T-cell (primary cell): ENCODE measurements around the gene CASD1. TPM values are rescaled to one million over a fixed set of nuclear protein-coding genes. Genes with fewer than 3 reads are reported as not detected.

Experiments used
- ATAC-seq, 4 experiments: fragments of 200-7000 bp in 3 of 4; fragments of 150-1000 bp in 1 of 4; cut with Tn5 transposase; replicated peaks in 1 of 4; 1 replicate in 3 of 4; 2 replicates in 1 of 4; pipeline ENCODE4 v1.10.0; 2021; ENCODE audit warnings: moderate library complexity in 3 of 4, mild to moderate bottlenecking in 2 of 4, moderate number of reproducible peaks in 1 of 4
- CTCF ChIA-PET, 2 donors: fragments of 300-600 bp; sonication (Branson Sonifier 250); formaldehyde crosslinking; loops; one replicate each; lab custom pipeline; 2022; ENCODE audit warnings: antibody characterized with exemption in 2 of 2; lab: Charles Lee
- POLR2A ChIA-PET, 2 donors: fragments of 300-600 bp; sonication (Branson Sonifier 250); formaldehyde crosslinking; loops; one replicate each; lab custom pipeline; 2022; ENCODE audit warnings: antibody characterized with exemption in 2 of 2; lab: Charles Lee
- DNase-seq, 35 experiments: peaks; one replicate each; pipeline versions ENCODE4 v3.0.0 to v3.0.0-alpha.2; 2013 to 2023
- H3K27ac ChIP-seq: one replicate; pipeline ENCODE4 v1.5.1; 2013; ENCODE audit warnings: low read length
- H3K27me3 ChIP-seq, 2 experiments: replicated peaks in 1 of 2; 1 replicate in 1 of 2; 2 replicates in 1 of 2; pipeline versions ENCODE4 v1.6.1 to v1.7.0; 2013; ENCODE audit warnings: low read length in 1 of 2, mixed read lengths in 1 of 2; ENCODE audit not compliant: control insufficient read depth in 2 of 2, insufficient read depth in 2 of 2; ENCODE audit errors: extremely low read depth in 1 of 2
- H3K36me3 ChIP-seq, 2 donors: 1 replicate in 1 of 2; 2 replicates in 1 of 2; pipeline versions ENCODE4 v1.6.1 to v1.7.0; 2013; ENCODE audit warnings: low read length in 1 of 2; ENCODE audit not compliant: control insufficient read depth in 2 of 2, insufficient read depth in 1 of 2; ENCODE audit errors: extremely low read depth in 1 of 2
- H3K4me1 ChIP-seq, 2 experiments: 1 replicate in 1 of 2; 2 replicates in 1 of 2; pipeline versions ENCODE4 v1.6.1 to v1.7.0; 2013; ENCODE audit warnings: low read length in 2 of 2, mixed read lengths in 1 of 2; ENCODE audit not compliant: insufficient read depth in 2 of 2, control insufficient read depth in 1 of 2; ENCODE audit errors: extremely low read depth in 1 of 2
- H3K4me3 ChIP-seq, 2 donors: 1 replicate in 1 of 2; 2 replicates in 1 of 2; pipeline versions ENCODE4 v1.5.1 to v1.7.0; 2013; ENCODE audit warnings: mild to moderate bottlenecking in 2 of 2, low read length in 1 of 2, moderate library complexity in 1 of 2; ENCODE audit not compliant: control insufficient read depth in 1 of 2; ENCODE audit errors: extremely low read depth in 1 of 2
- H3K9me3 ChIP-seq: 2 replicates; pipeline ENCODE4 v1.7.0; 2013
- H3K27ac Mint-ChIP-seq, 2 donors: one replicate each; pipeline ENCODE4 v1.8.0; 2020 to 2021; ENCODE audit warnings: mild to moderate bottlenecking in 2 of 2, mixed read lengths in 2 of 2
- H3K27me3 Mint-ChIP-seq, 2 donors: one replicate each; pipeline ENCODE4 v1.8.0; 2021 to 2022; ENCODE audit warnings: mixed read lengths in 2 of 2
- H3K36me3 Mint-ChIP-seq: one replicate; pipeline ENCODE4 v1.8.0; 2021; ENCODE audit warnings: mixed read lengths
- H3K4me1 Mint-ChIP-seq, 3 donors: one replicate each; pipeline ENCODE4 v1.8.0; 2020 to 2022; ENCODE audit warnings: mixed read lengths in 3 of 3, mild to moderate bottlenecking in 1 of 3
- H3K4me3 Mint-ChIP-seq, 3 donors: one replicate each; pipeline ENCODE4 v1.8.0; 2020 to 2022; ENCODE audit warnings: mild to moderate bottlenecking in 3 of 3, mixed read lengths in 3 of 3, moderate library complexity in 3 of 3
- H3K9me3 Mint-ChIP-seq, 3 donors: one replicate each; pipeline ENCODE4 v1.8.0; 2020 to 2022; ENCODE audit warnings: mixed read lengths in 3 of 3
- WGBS: methylation state at CpG from one replicate; pipeline ENCODE4 v1.1.5; 2013; ENCODE audit warnings: missing lambda C conversion rate; ENCODE audit not compliant: insufficient coverage; 5-methylcytosine and 5-hydroxymethylcytosine counted together
- total RNA-seq, 35 experiments: library from RNA in 6 of 35; stranded (reverse) in 6 of 35; fragments of 120-200 nt in 1 of 35; gene quantifications; one replicate each; pipeline versions ENCODE4 v1.2.1 to v1.2.4 and lab custom pipeline; 2013 to 2026

Gene CASD1
- total RNA-seq, 5 donors from 2014 or later (not counting 1 experiment from before 2014, with no cell fraction given) = 25.7 to 30.1 (median 28.2) TPM

GRCh38 chr7:94492601-94493000 is 17.0 kb upstream of the CASD1 start:
- H3K4me1 ChIP-seq = no peaks in the 10 kb centered on the region
- ATAC-seq (no peak), DNase-seq (no peak)
- no peaks in the 10 kb centered on the region for H3K36me3 ChIP-seq
- no peaks in the 10 kb centered on the region for H3K9me3 ChIP-seq
- Mint-ChIP-seq H3K27ac (no peak overlapping the region), H3K27me3 (peaks cover 31 to 40% of the 10 kb centered on the region in 2 donors), H3K36me3 (no peaks in the 10 kb centered on the region), H3K9me3 (peaks cover 0 to 4% (median 4%) of the 10 kb centered on the region in 3 donors), H3K4me3 (no peak overlapping the region), H3K4me1 (no peaks in the 10 kb centered on the region)
- H3K27ac ChIP-seq = no peak overlapping the region
- CTCF ChIA-PET = interaction anchor here in 1 of 2 donors (0.9 kb wide), 1 partner anchor 1812 kb away, joined by 3 read pairs; no protein-coding TSS in a partner anchor
- peaks cover 0 to 18% of the 10 kb centered on the region in 2 experiments for H3K27me3 ChIP-seq
- no CpG with 5 or more reads among the region's 2 CpGs for WGBS
- POLR2A ChIA-PET = no interaction called here
- H3K4me3 ChIP-seq = no peak overlapping the region

DNA sequence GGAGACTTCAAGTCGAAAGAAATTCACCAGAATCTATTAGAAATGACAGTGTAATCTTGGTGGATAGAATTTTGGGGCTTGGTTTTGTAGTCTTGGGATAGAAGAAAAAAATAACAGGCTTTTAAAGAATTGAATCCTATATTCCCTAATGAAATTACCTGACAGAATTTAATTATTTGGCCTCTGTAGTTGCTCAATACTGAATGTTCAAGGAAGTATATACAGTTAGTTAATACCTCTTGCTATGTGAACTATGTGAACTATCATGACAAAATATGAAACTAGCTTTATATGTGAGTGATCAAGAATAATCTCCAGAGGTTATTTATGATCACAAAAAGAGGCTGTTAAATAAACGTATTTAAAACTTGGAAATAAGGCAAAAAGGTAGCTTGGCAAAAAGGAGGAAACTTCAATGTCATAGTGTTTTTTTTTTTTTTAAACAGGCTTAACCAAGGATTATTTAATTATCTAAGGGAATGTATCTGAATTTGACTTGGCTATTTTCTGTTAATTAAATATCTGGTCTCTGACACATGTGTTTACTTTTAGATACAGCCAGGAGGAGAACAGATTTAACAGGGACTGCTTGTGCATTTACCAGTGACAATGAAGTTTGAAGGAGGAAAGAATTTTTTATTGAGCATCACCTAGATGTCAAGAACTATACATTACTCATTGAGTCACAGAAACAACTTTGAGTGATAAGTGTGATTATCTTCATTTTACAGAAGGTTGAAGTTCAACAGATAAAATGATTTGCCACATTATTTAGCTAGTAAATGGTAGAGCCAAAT is 11.5 kb upstream of the CASD1 start:
- peaks cover 7% of the 10 kb centered on the region for H3K36me3 Mint-ChIP-seq
- no peaks in the 10 kb centered on the region for H3K36me3 ChIP-seq
- ATAC-seq = no peak
- H3K4me1 Mint-ChIP-seq = no peaks in the 10 kb centered on the region
- H3K4me3 Mint-ChIP-seq = no peak overlapping the region
- WGBS = no CpG with 5 or more reads among the region's 2 CpGs
- H3K27ac Mint-ChIP-seq = no peak overlapping the region
- CTCF ChIA-PET = no interaction called here
- peaks cover 0 to 16% of the 10 kb centered on the region in 2 experiments for H3K27me3 ChIP-seq
- no peaks in the 10 kb centered on the region for H3K4me1 ChIP-seq
- H3K27ac ChIP-seq = no peak overlapping the region
- peaks cover 12 to 24% of the 10 kb centered on the region in 2 donors for H3K27me3 Mint-ChIP-seq
- H3K9me3 ChIP-seq = no peaks in the 10 kb centered on the region
- DNase-seq = no peak
- POLR2A ChIA-PET = interaction anchor here in 1 of 2 donors (0.7 kb wide), 1 partner anchor 79 kb away, joined by 3 read pairs; no protein-coding TSS in a partner anchor
- H3K4me3 ChIP-seq = no peak overlapping the region
- no peaks in the 10 kb centered on the region for H3K9me3 Mint-ChIP-seq

- WGBS = 100% methylated on average over 2 of the region's 2 CpGs
Observed at GRCh38 chr7:94498918-94499317, 10.7 kb upstream of the CASD1 start.

DNA sequence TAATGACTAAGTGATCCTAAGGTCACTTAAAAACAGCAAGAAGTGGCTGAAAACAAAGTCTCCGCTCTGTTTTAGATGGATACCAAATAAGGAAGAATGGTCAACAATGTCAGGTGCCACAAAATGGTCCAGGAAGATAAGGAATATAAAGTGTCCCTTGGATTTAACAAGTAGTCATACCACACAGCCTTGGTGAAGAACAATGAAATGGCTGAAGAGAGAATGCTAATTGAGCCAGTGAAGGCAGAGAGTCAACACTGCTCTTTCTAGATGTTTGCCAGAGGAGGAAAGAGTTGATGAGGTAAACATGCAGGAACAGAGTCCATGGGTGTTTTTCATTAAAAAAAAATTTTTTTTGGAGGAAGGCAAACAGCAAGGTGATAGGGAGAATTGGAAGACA is 2.1 kb upstream of the CASD1 start:
- Histone ChIP-seq H3K27me3 (no peaks in the 10 kb centered on the region), H3K9me3 (no peaks in the 10 kb centered on the region), H3K4me1 (peaks cover 8 to 22% of the 10 kb centered on the region in 2 experiments), H3K36me3 (no peaks in the 10 kb centered on the region), H3K4me3 (no peak overlapping the region), H3K27ac (no peak overlapping the region)
- Mint-ChIP-seq H3K36me3 (peaks cover 4% of the 10 kb centered on the region), H3K27me3 (no peaks in the 10 kb centered on the region), H3K9me3 (no peaks in the 10 kb centered on the region), H3K4me3 (no peak overlapping the region), H3K4me1 (peaks cover 27 to 34% (median 29%) of the 10 kb centered on the region in 3 donors), H3K27ac (no peak overlapping the region)
- WGBS = 83% methylated on average over 1 of the region's 1 CpG
- ChIA-PET POLR2A (no interaction called here), CTCF (interaction anchor here in 1 of 2 donors (0.6 kb wide), 1 partner anchor 25 kb away, joined by 5 read pairs; no protein-coding TSS in a partner anchor)
- ATAC-seq (no peak), DNase-seq (no peak)

More at GRCh38 chr7:94498918-94499317, 10.7 kb upstream of the CASD1 start:
- ATAC-seq = no peak
- Histone ChIP-seq H3K36me3 (no peaks in the 10 kb centered on the region), H3K27me3 (peaks cover 0 to 12% of the 10 kb centered on the region in 2 experiments), H3K27ac (no peak overlapping the region), H3K9me3 (no peaks in the 10 kb centered on the region), H3K4me3 (no peak overlapping the region), H3K4me1 (no peaks in the 10 kb centered on the region)
- peaks cover 12 to 24% of the 10 kb centered on the region in 2 donors for H3K27me3 Mint-ChIP-seq
- POLR2A ChIA-PET = no interaction called here
- H3K36me3 Mint-ChIP-seq = peaks cover 7% of the 10 kb centered on the region
- no peaks in the 10 kb centered on the region for H3K4me1 Mint-ChIP-seq
- H3K4me3 Mint-ChIP-seq = no peak overlapping the region
- no peak overlapping the region for H3K27ac Mint-ChIP-seq
- H3K9me3 Mint-ChIP-seq = no peaks in the 10 kb centered on the region
- CTCF ChIA-PET = no interaction called here
- DNase-seq = no peak

GRCh38 chr7:94507962-94508361 is 1.6 kb upstream of the CASD1 start:
- Mint-ChIP-seq H3K4me3 (peak overlapping the region in 2 of 3 donors; percentile 81 to 84), H3K9me3 (no peaks in the 10 kb centered on the region), H3K36me3 (peaks cover 5% of the 10 kb centered on the region), H3K27ac (no peak overlapping the region), H3K4me1 (peaks cover 32 to 39% (median 34%) of the 10 kb centered on the region in 3 donors), H3K27me3 (no peaks in the 10 kb centered on the region)
- Histone ChIP-seq H3K4me1 (peaks cover 12 to 23% of the 10 kb centered on the region in 2 experiments), H3K27ac (no peak overlapping the region), H3K36me3 (no peaks in the 10 kb centered on the region), H3K27me3 (no peaks in the 10 kb centered on the region), H3K9me3 (no peaks in the 10 kb centered on the region), H3K4me3 (no peak overlapping the region)
- POLR2A ChIA-PET = no interaction called here
- CTCF ChIA-PET = interaction anchor here in 1 of 2 donors (0.6 kb wide), 1 partner anchor 25 kb away, joined by 5 read pairs; no protein-coding TSS in a partner anchor
- DNase-seq (no peak), ATAC-seq (no peak)

- Mint-ChIP-seq H3K36me3 (peaks cover 5% of the 10 kb centered on the region), H3K27ac (peak overlapping the region; percentile 92), H3K4me3 (peak overlapping the region in 2 of 3 donors; percentile 85 to 92), H3K4me1 (peaks cover 46 to 55% (median 48%) of the 10 kb centered on the region in 3 donors), H3K27me3 (no peaks in the 10 kb centered on the region), H3K9me3 (no peaks in the 10 kb centered on the region)
- Histone ChIP-seq H3K36me3 (no peaks in the 10 kb centered on the region), H3K4me3 (peak overlapping the region; percentile 72 to 85), H3K4me1 (peaks cover 16 to 25% of the 10 kb centered on the region in 2 experiments), H3K27me3 (no peaks in the 10 kb centered on the region), H3K9me3 (no peaks in the 10 kb centered on the region), H3K27ac (peak overlapping the region; percentile 78)
- WGBS = under 1% methylated on average over 75 of the region's 75 CpGs
- CTCF ChIA-PET = no interaction called here
- POLR2A ChIA-PET = interaction anchor here in 1 of 2 donors (0.7 kb wide), 1 partner anchor 10 kb away, joined by 3 read pairs; no protein-coding TSS in a partner anchor
- DNase-seq (peak; percentile 33 to 79 (median 62)), ATAC-seq (peak; percentile 78 to 87 (median 81))
Observed at GRCh38 chr7:94509887-94510581, 425 bp downstream of the CASD1 start.
